HG03571 (cell line): ENCODE measurements around the gene RC3H2.
"Not testable (repeated sequence)": the region's sequence is repeated elsewhere in the genome, so short reads cannot be mapped to it uniquely, and the experiment has no call there.

Experiments
- ATAC-seq: cut with Tn5 transposase; IDR thresholded peaks from one replicate; pipeline ENCODE4 v1.9.1; 2021; ENCODE audit not compliant: unreplicated experiment

Gene RC3H2

DNA sequence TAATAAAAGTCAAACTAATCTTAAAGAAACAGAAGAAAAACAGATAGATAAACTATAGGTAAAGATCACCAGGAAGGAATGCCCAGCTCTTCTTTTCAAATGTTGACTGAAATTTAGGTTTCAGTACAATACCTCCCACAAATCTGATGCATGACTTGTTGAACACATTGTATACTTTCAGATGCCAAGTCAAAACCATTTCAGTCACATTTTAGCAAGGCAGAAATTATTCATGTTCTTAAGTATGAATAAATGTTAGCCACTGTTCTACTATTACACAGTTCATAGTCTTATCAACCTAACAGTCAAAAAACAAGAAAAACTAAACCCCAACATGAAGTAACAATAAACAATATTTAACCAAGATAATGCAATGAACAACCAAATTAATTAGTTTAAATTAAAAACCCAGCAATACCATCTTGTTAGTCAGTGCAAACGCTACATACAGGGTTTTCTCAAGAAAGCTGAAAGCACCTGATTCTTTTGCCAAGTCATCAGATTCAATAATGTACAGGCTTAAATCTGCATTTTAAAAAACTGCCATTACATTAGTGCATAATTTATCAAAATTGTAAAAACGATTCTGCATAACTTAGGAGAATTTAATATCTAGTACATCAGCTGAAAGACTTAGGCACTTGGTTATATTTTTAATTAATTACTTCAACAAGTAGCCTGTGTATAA, 56.8 kb downstream of the RC3H2 start:
- no peak for ATAC-seq

DNA sequence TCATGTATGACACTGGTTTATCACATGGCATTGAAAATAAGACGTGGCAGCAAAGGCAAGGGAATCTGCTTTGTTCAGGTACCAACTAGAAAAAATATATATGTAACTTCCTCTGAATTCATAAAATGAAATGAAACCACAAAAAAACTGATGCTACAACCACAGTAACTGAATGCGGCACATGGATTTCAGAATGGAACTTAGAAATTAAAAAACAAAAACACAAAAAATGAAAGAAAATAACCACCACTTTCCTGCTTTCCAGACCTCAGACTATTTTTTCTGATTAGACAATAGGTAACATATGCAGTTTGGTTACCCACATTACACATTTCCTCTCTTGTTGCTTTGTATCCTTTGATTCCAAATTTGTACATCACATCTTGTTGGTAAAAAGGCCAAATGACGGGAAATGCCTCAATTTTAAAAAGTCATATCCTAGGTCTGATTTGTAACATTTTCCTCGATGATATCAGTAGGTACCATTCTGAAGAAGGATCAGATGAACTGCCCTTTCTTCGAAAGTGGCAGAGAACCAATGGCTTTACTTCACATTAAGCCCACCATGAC, 58.7 kb downstream of the RC3H2 start:
- ATAC-seq, result no peak

DNA sequence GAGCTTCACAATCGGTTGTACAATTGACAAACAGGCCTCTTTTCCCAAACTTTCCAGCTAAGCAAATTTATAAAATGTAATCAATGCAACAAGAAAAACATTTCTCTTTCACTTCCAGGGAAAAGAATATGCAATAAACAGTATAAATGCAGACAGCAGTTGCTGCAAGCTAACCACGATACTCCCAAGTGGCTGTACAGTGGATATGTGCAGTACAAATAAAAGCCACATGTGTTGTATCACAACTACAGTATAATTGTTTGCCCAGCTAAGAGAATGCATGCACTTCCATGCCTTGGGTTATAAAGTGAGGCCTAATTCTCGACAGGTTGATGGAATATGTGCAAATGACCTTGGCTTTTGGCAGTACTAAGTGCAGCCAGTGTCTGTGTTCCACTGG, 60.0 kb downstream of the RC3H2 start:
- ATAC-seq, result no peak

DNA sequence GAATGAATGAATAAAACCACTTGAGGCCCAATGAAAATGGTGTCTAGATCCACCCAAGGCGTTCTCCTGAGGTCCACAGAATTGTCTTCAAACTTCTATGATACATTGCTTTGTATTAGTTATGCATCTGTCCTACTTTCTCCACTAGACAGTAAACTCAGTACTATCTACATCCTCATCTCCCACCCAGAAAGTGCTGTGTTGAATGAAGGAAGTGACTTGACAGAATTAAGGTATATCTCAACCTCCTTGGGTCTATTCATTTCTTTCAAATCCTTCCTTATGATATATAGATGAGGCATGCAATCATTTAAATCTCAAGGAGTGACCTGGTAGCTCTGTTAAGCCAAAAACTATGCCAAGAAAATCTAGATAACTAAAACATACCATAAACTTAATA, 61.0 kb downstream of the RC3H2 start:
- no peak for ATAC-seq

DNA sequence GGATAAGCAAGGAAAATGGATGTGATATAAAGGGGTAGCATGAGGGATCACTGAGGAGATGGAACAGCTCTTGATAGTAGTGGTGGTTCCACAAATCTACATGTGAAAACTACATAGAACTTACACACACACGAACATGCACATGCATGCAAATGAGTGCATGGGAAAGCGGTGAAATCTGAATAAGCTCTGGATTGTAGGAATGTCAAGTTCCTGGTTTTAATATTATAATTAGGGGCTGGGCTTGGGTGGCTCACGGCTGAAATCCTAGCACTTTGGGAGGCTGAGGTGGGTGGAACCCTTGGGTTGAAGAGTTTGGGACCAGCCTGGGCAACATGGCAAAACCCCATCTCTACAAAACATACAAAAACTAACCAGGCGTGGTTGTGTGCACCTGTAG, 63.7 kb downstream of the RC3H2 start:
- ATAC-seq, result no peak

DNA sequence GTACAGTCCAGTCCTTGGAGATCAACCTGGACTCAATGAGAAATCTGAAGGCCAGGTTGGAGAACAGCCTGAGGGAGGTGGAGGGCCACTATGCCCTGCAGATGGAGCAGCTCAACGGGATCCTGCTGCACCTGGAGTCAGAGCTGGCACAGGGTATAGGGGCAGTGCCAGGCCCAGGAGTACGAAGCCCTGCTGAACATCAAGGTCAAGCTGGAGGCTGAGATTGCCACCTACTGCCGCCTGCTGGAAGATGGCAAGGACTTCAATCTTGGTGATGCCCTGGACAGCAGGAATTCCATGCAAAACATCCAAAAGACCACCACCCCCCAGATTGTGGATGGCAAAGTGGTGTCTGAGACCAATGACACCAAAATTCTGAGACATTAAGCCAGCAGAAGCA, 66.7 kb downstream of the RC3H2 start:
- ATAC-seq, result not testable (repeated sequence)

DNA sequence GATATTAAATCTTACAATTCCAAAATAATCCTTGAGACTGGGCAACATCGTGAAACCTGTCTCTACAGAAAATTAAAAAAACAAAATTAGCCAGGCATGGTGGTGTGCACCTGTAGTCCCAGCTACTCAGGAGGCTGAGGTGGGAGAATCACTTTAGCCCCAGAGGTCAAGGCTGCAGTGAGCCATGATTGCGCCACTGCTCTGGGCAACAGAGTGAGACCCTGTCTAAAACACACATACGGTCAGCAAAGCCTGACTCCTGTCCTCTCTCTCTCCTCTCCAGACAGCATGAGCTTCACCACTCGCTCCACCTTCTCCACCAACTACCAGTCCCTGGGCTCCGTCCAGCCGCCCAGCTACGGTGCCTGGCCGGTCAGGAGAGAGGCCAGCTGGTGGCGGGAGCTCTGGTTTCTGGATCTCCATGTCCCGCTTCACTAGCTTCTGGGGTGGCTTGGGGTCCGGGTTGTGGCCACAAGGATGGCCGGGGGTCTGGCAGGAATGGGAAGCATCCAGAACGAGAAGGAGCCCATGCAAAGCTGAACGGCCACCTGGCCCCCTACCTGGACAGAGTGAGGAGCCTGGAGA, 67.8 kb downstream of the RC3H2 start:
- ATAC-seq, result no peak

DNA sequence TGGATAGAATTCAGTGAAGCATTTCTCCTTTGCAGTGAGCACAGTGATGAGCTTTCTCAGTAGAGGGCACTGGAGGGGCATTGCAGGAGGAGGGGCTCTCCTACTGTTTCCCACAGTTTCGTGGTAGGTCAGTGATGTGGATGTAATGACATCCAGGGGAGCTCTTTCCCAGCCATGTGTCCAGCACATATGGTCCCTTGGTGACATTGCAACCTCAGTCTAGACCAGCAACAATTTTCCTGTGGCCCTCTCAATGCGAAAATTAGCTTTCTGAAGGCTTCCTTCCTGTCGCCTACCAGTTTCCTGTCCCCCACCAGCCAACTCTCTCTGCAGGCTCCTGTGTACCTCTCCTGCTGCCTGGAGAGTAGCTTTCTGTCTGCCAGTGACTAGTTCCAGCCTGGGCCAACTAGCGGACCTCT, 69.8 kb downstream of the RC3H2 start:
- ATAC-seq, result no peak

DNA sequence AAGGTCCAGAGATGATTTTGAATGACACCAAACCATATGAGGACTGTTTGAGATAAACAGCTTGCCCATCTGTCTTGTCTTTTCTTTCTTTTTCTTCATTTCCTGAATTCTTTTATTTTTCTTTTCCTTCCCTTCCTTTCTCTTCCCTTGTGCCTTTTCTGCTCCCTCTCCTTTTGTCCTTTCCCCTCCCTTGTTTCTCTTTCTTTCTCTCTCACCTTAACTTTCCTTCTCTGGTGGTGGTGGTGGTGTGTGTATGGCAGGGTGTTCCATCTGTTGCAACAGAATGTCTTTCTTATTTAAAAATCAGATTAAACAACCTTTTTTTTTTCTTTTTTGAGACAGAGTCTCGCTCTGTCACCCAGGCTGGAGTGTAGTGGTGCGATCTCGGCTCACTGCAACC, 73.0 kb downstream of the RC3H2 start:
- no peak for ATAC-seq

DNA sequence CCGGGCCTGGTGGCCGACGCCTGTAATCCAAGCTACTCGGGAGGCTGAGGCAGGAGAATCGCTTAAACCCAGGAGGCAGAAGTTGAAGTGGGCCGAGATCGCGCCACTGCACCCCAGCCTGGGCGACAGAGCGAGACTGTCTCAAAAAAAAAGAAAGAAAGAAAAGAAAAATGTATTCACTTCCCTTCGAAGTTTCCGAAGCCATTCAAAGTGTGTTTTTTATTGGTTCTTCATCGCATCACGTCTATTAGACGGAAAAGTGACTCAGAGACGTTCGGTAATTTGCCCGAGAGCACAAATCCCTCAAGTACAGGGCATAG, 76.2 kb downstream of the RC3H2 start:
- not testable (repeated sequence) for ATAC-seq

DNA sequence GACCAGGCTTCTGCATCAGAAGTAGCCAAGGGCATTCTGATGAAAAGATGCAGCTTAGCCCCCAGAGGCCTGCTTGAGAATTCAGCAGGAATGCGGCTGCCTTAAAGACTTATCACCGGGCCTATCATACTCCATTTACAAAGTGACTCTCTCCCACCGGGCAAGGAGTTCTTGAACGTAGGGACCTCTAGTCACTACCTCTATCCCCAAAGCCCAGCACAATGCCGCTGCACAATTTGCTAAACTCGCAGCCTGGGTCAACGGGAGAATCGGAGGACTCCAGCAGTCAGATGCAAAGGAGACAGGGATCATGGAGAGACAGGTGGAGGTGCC, 77.4 kb downstream of the RC3H2 start:
- ATAC-seq, result peak; percentile 15

DNA sequence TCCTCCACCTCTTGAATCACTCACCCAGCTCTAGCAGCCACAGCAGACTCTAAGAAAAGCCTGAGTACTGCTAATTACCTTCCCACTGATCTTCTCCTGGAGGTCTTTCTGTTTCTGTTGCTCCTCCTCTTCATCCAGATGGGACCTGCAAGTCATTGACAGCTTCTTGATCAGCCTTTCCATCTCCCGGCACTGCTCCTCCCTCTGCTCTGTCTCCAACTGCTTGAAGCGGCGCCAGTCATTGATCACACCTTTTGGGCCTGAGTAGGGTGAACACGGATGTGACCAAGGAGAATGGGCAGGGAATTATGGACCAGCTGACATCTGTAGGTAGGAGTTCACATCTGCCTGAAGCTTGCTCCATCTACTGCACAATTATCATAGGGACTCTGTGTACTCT, 82.2 kb downstream of the RC3H2 start:
- ATAC-seq, result no peak

DNA sequence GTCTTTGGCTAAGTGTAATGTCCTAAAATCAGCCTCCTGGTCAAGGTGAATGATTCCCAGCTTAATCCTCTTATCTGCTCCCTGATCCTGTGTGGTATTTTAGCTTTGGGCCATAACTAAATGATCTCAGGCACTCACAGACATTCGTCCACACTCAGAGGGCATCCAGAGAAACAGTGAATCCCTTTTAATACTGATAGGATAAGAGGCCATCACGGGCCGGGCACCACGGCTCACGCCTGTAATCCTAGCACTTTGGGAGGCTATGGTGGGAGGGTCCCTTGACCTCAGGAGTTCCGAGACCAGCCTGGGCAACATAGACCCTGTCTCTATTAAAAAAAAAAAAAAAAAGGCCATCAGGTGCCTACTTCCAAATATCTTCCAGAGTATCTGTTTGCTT, 83.1 kb downstream of the RC3H2 start:
- no peak for ATAC-seq

DNA sequence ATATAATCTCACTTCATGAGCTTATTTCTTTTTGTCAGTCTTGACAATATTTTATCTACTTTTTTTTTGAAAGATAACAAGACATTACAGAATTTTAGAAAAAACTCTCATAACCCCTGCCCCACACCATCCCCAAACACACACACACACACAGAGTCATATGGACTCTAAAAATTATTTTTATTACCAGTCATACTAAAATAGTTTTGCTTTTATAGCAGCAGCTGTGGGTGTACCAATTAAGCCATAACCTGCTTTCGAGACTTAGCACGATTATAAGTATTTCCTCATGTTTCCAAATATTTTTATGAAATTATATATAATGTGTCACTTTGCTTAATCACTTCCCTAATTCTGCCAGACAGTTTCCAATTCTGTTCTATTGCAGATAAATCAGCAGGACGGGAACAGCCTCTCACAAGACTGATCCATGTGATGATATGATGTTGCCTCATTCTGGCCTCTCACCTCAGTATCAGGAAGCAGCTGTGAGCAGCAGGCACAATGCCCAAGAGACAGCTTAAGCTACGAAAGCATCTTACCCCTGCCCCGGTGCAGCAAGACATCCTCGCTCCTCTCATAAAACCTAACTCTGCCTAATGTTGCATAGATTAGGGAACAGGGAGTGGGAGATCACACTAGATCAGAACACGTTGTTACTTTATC, 83.7 kb downstream of the RC3H2 start:
- ATAC-seq, result no peak

DNA sequence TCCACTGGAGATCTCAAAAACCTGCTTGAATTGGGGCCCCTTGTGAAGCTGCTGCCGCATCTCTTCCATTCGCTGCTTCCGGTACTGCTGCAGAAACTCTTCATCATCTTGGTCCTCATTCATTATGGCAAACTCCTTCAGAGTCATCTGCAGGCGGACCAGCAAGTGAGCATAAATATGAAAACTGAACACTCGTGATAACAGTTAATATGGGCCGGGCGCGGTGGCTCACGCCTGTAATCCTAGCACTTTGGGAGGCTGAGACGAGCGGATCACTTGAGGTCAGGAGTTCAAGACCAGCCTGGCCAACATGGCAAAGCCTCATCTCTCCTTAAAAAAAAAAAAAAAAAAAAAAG, 84.7 kb downstream of the RC3H2 start:
- ATAC-seq, result no peak

DNA sequence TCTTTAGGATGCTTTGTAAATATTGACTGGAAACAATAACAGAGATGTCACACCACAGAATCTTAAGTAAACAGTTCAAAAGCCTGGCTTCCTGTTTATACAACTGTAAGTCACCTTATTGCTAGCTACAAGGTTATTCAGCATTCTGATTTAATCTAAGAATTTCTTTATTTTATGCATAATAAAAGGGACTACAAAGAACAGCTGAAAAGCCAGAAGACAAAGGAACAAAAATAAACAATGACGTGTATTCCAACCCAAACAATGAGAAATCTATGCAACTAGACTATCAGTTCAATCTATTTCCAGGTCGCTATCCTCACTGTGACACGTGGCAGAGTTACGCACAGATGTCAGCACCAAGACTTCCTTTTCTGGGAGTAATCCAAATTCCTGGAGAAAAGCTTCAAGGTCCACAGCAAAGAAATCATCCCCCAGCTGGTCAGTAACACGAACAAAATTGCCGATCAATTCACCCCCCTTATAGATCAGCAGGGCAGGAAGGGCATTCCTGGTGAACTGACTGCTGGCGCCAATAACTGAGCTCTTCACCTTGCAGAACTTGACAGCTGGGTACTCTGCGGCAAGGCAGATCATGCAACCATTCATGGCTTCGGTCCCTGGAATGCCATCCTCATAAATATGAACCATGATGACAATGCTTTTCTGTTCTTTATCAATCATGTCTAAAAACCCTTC, 85.2 kb downstream of the RC3H2 start:
- ATAC-seq, result no peak

DNA sequence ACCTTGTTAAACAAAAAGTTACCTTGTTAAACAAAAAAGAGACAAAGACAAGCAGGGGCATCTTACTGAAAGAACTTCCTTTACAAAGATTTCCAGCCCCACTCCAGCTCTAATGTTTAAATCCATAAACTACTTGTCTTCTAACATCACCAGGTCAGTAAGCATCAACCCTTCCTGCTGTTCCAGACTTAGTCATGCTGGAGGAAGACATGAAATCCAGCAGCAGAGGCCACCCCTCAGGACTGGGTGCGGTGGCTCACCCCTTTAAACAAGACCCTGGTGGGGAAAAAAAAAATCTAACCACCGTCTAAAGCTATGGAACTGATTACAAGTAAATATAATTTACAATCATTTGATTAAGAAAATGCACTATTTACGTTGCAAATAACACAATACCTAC, 85.8 kb downstream of the RC3H2 start:
- no peak for ATAC-seq

DNA sequence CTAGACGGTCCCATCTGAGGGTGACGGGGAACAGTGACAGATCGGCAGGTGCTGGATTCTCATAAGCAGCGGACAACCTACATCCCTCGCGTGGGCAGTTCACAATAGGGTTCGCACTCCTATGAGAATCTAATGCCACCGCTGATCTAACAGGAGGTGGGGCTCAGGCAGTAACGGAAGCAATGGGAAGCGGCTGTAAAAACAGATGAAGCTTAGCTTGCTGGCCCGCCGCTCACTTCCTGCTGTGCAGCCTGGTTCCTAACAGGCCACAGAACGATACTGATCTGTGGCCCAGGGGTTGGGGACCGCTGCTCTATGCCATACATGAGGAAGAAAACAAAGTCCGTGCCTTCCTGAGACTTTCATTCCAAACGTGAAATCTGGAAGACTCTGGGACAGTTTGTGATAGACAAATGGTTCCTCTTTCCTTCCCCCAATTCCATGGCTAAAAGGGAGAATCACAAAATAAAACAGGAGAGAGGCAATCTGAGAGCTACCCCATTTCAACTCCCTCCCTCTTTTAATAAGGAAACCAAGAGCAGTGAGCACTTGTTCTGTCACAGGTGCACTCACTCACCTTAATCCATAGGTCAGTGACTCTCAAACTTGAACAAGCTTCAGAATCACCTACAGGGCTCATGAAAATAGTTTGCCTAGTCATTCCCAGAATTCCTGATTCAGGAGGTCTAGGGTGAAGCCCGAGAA, 88.8 kb downstream of the RC3H2 start:
- no peak for ATAC-seq

DNA sequence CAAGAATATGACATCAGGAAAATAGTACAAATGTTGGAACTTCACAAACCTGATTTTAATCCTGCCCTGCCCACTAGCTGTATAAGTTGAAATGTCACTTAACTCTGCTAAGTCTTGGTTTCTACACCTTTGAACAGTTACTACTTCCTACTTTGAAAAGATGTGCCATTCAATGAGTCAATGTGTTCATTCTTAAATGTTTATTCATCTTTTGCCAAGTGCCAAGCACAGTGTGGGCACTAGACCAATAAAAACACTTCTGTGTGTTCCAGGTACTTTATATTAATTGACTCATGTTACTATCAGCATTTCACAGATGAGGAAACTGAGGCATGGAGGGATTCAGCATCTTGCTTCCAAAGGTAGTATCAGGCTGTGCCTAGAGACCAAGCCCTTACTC, 89.6 kb downstream of the RC3H2 start:
- no peak for ATAC-seq

DNA sequence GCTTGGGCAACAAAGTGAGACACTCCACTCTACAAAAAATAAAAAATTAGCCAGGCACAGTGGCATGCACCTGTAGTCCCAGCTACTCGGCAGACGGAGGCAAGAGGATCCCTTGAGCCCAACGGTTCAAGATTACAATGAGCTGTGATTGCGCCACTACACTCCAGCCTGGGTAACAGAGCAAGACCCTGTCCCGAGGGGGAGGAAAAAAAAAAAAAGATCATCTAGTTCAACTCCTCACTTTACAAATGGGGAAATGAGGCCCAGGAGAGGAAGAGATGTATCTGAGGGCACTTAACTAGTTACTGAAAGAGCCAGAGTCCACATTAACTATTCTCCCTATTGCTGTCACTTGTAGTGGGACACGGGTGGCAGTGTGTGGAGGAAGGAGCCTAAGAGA, 90.6 kb downstream of the RC3H2 start:
- no peak for ATAC-seq

DNA sequence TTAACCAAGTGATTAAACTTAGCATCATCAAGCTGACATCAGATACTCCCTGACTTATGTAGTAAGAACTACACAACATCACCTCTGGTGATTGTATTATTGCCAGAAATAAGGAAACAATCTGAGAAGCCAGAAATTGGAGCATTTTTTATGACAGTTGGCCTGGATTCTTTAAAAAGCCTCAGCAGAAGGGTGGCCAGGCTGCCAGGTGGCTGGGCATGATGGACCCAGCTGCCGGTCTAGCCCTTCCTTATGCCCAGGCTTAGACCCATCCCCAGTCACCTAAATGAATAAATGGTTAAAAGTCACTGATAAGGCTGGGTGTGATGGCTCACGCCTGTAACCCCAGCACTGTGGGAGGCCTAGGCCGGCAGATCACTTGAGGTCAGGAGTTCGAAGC, 92.4 kb downstream of the RC3H2 start:
- no peak for ATAC-seq
